Inflammatory macrophage treated with lipopolysaccharide for 1 hour (primary cell): ENCODE data around the gene LTBP4.
"Not testable (repeated sequence)": the region's sequence is repeated elsewhere in the genome, so short reads cannot be mapped to it uniquely, and the experiment has no call there.

Source experiments
- DNase-seq, 2 donors: peaks; one replicate each; pipeline ENCODE4 v3.0.0-alpha.2; 2020 to 2022

LTBP4 gene

GRCh38 chr19:40632311-40633036, 31.3 kb downstream of the LTBP4 start:
- no peak for DNase-seq

GRCh38 chr19:40633207-40633606, 32.0 kb downstream of the LTBP4 start:
- no peak for DNase-seq

GRCh38 chr19:40638327-40638726, 37.2 kb downstream of the LTBP4 start:
- DNase-seq: no peak

- DNase-seq: no peak
These were observed 38.4 kb downstream of the LTBP4 start for GRCh38 chr19:40639638-40639982.

- no peak for DNase-seq
These were observed 39.6 kb downstream of the LTBP4 start for GRCh38 chr19:40640744-40641143.

GRCh38 chr19:40641281-40641680, 40.1 kb downstream of the LTBP4 start:
- no peak for DNase-seq

- DNase-seq: no peak
These were observed 41.0 kb downstream of the LTBP4 start for GRCh38 chr19:40642051-40642706.

GRCh38 chr19:40642757-40643305, 41.7 kb downstream of the LTBP4 start:
- DNase-seq: no peak

GRCh38 chr19:40646743-40647254, 45.6 kb downstream of the LTBP4 start:
- DNase-seq: no peak

GRCh38 chr19:40649903-40650675, 48.9 kb downstream of the LTBP4 start:
- DNase-seq: not testable (repeated sequence)

- DNase-seq: no peak
These were observed 49.7 kb downstream of the LTBP4 start for GRCh38 chr19:40650749-40651305.

- not testable (repeated sequence) for DNase-seq
These were observed 51.1 kb downstream of the LTBP4 start for GRCh38 chr19:40652303-40652702.

- DNase-seq: not testable (repeated sequence)
These were observed 54.5 kb downstream of the LTBP4 start for GRCh38 chr19:40655684-40656083.

- DNase-seq: no peak
These were observed 56.9 kb downstream of the LTBP4 start for GRCh38 chr19:40658031-40658430.

GRCh38 chr19:40659116-40659515, 57.9 kb downstream of the LTBP4 start:
- no peak for DNase-seq

GRCh38 chr19:40659566-40659965, 58.4 kb downstream of the LTBP4 start:
- no peak for DNase-seq

- DNase-seq: no peak
These were observed 60.4 kb downstream of the LTBP4 start for GRCh38 chr19:40661616-40662015.

GRCh38 chr19:40662925-40663694, 61.9 kb downstream of the LTBP4 start:
- DNase-seq: peak; percentile 95

- DNase-seq: peak in 1 of 2 donors; percentile 38
These were observed 62.8 kb downstream of the LTBP4 start for GRCh38 chr19:40663695-40664692.

GRCh38 chr19:40666803-40667438, 65.8 kb downstream of the LTBP4 start:
- no peak for DNase-seq
